SK-N-SH (cell line): ENCODE measurements around the gene DMRTB1.

Source experiments
- CTCF ChIP-seq: fragments of 200-600 bp; sonication (generic); IDR thresholded peaks from 2 replicates; pipeline ENCODE4 v1.6.1; 2017; ENCODE audit warnings: antibody characterized with exemption, mild to moderate bottlenecking, moderate library complexity
- RCOR1 ChIP-seq: fragments of 150-350 bp; IDR thresholded peaks from 2 replicates; pipeline ENCODE4 v1.6.1; 2017; ENCODE audit warnings: antibody characterized with exemption, low read length

- TF ChIP-seq CTCF, result no peak
- no peak for TF ChIP-seq RCOR1
Observed at GRCh38 chr1:53462193-53462592, 3.0 kb downstream of the DMRTB1 start.
